HEK293T (cell line): ENCODE results near the gene MYOM3.

Source experiments
- ARNT ChIP-seq: fragments of 450-650 bp; IDR thresholded peaks from 2 replicates; pipeline ENCODE4 v1.6.1; 2017; ENCODE audit warnings: mild to moderate bottlenecking
- BHLHE40 ChIP-seq: fragments of 450-650 bp; IDR thresholded peaks from 2 replicates; pipeline ENCODE4 v1.6.1; 2016; ENCODE audit warnings: mild to moderate bottlenecking, moderate library complexity, borderline replicate concordance
- CTBP1 ChIP-seq: fragments of 450-650 bp; IDR thresholded peaks from 2 replicates; pipeline ENCODE4 v1.6.1; 2016; ENCODE audit warnings: borderline replicate concordance
- ELF4 ChIP-seq: fragments of 450-650 bp; IDR thresholded peaks from 2 replicates; pipeline ENCODE4 v1.6.1; 2017; ENCODE audit warnings: antibody characterized with exemption
- FOXA1 ChIP-seq: fragments of 450-650 bp; IDR thresholded peaks from 2 replicates; pipeline ENCODE4 v1.6.1; 2016; ENCODE audit warnings: mild to moderate bottlenecking
- L3MBTL2 ChIP-seq: fragments of 450-650 bp; conservative IDR thresholded peaks from 2 replicates; pipeline ENCODE4 v1.6.1; 2016; ENCODE audit warnings: mild to moderate bottlenecking
- LEF1 ChIP-seq: fragments of 450-650 bp; IDR thresholded peaks from 2 replicates; pipeline ENCODE4 v1.6.1; 2017; ENCODE audit warnings: mild to moderate bottlenecking, borderline replicate concordance
- NFRKB ChIP-seq: fragments of 450-650 bp; IDR thresholded peaks from 2 replicates; pipeline ENCODE4 v1.6.1; 2016; ENCODE audit warnings: mild to moderate bottlenecking, moderate library complexity
- SP1 ChIP-seq: fragments of 450-650 bp; IDR thresholded peaks from 2 replicates; pipeline ENCODE4 v1.6.1; 2017
- SUZ12 ChIP-seq: fragments of 450-650 bp; IDR thresholded peaks from 2 replicates; pipeline ENCODE4 v1.6.1; 2016; ENCODE audit warnings: mild to moderate bottlenecking
- TARDBP ChIP-seq: fragments of 450-650 bp; IDR thresholded peaks from 2 replicates; pipeline ENCODE4 v1.6.1; 2016

DNA sequence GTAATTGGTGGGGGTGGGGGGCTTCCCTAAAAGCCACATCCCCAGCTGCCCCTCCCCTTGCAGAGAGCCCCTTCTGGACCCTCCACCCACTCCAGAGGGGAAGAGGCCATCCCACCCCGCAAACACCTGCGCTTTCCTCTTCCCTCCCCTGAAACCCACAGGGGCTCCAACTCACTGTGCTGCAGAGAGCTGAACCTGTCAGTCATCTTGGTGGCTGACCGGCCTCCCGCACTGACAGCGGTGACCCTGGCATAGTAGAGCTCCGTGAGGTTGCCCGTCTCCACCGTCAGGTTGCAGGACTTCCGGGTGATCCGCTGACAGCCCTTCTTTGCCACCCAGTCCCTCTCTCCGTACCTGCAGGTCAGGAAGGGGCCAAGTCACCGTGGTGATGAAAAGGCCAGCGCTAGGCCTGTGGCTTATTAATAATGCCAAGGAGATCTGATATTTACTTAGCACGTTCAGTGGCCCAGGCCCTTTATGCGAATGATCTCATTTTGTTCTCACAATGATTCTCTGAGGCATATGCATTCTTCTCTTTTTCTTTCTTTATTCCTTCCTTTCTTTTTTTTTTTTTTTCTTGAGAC is 25.1 kb upstream of the MYOM3 start:
- no peak for TF ChIP-seq CTBP1
- no peak for TF ChIP-seq SUZ12
- TF ChIP-seq L3MBTL2: no peak
- TF ChIP-seq ELF4: no peak
- TF ChIP-seq ARNT: no peak
- TF ChIP-seq NFRKB: no peak
- no peak for TF ChIP-seq TARDBP
- TF ChIP-seq SP1: no peak
- TF ChIP-seq BHLHE40: no peak
- TF ChIP-seq FOXA1: no peak
- no peak for TF ChIP-seq LEF1
